Bronchial epithelial cell (primary cell): ENCODE data around the gene USP32. TPM values are rescaled to one million over a fixed set of nuclear protein-coding genes. Genes with fewer than 3 reads are reported as not detected.

Experiments used
- DNase-seq: peaks from one replicate; pipeline ENCODE4 v3.0.0-alpha.2; 2010; ENCODE audit warnings: low read depth
- FAIRE-seq: peaks from 2 replicates; lab custom pipeline; 2011; peaks lifted over from hg19 to GRCh38; lab: Jason Lieb, UNC
- H3K27me3 ChIP-seq: 2 replicates; pipeline ENCODE4 v1.5.1; 2011; ENCODE audit warnings: low read length; ENCODE audit not compliant: control insufficient read depth, insufficient read depth
- H3K36me3 ChIP-seq: 2 replicates; pipeline ENCODE4 v1.5.1; 2011; ENCODE audit warnings: low read length; ENCODE audit not compliant: control insufficient read depth, insufficient read depth
- H3K4me3 ChIP-seq: 2 replicates; pipeline ENCODE4 v1.5.1; 2011; ENCODE audit warnings: mild to moderate bottlenecking, low read depth, low read length, control low read depth
- CTCF ChIP-seq: IDR thresholded peaks from 2 replicates; pipeline ENCODE4 v1.5.1; 2011; ENCODE audit warnings: mild to moderate bottlenecking, moderate library complexity, low read length, control low read depth, inconsistent platforms; ENCODE audit not compliant: insufficient read depth, severe bottlenecking
- total RNA-seq: library from RNA; depleted of rRNA; stranded (reverse); fragments of >200 nt; gene quantifications from 2 replicates; pipeline ENCODE4 v1.2.1, GENCODE V29; 2014

The USP32 gene
- total RNA-seq, 1 donor from 2014 or later, result 35.8 TPM

GRCh38 chr17:60135151-60135950 is 256.6 kb downstream of the USP32 start:
- TF ChIP-seq CTCF, result no peak

GRCh38 chr17:60134396-60135150 is 257.4 kb downstream of the USP32 start:
- no peak for TF ChIP-seq CTCF
- peaks cover 17% of the 10 kb centered on the region for H3K27me3 ChIP-seq
- FAIRE-seq (no peak), DNase-seq (no peak)
- no peaks in the 10 kb centered on the region for H3K36me3 ChIP-seq
- H3K4me3 ChIP-seq, result peak overlapping the region; percentile 83

More at GRCh38 chr17:60135151-60135950, 256.6 kb downstream of the USP32 start:
- no peak for FAIRE-seq
- Histone ChIP-seq H3K36me3 (no peaks in the 10 kb centered on the region), H3K27me3 (peaks cover 22% of the 10 kb centered on the region), H3K4me3 (peak overlapping the region; percentile 83)
- DNase-seq, result peak; percentile 83

DNA sequence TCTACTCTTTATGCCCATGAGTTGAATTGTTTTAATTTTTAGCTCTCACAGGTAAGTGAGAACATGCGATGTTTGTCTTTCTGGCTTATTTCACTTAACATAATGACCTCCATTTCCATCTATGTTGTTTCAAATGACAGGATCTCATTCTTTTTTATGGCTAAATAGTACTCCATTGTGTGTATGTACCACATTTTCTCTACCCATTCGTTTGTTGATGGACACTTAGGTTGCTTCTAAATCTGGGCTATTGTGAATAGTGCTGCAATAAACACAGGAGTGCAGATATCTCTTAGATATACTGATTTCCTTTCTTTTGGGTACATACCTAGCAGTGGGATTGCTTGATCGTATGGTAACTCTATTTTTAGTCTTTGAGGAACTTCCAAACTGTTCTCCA is 261.5 kb downstream of the USP32 start:
- FAIRE-seq, result no peak
- no peak for TF ChIP-seq CTCF
- Histone ChIP-seq H3K27me3 (no peaks in the 10 kb centered on the region), H3K4me3 (no peak overlapping the region), H3K36me3 (no peaks in the 10 kb centered on the region)
- DNase-seq, result no peak

DNA sequence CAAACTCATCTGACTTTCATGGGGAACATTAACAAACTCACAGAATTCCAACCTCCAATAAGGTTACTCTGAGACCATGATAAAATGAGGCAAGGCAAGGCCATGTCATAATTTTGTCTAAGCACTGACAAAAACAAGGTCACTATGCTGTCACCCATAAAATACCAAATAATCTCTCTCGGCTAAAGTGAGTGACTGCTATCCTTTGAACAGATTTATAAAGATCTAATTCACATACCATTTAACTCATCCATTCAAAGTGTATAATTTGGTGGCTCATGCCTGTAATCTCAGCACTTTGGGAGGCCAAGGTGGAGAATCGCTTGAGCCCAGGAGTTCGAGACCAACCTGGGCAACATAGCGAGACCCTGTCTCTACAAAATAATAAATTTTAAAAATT is 262.8 kb downstream of the USP32 start:
- H3K36me3 ChIP-seq, result no peaks in the 10 kb centered on the region
- no peak for FAIRE-seq

More for the DNA sequence above, 262.8 kb downstream of the USP32 start:
- TF ChIP-seq CTCF, result no peak
- H3K27me3 ChIP-seq, result no peaks in the 10 kb centered on the region
- H3K4me3 ChIP-seq, result no peak overlapping the region
- DNase-seq, result no peak

Other genes with a start within 250 kb of the USP32 start
- not detected in 2 replicates for gene CA4, start 242.2 kb downstream of the USP32 start, total RNA-seq
- gene CHCT1, start 30.4 kb upstream of the USP32 start, total RNA-seq, result not detected in 2 replicates
- gene APPBP2, start 134.1 kb upstream of the USP32 start, total RNA-seq, result 15.5 and 17.3 TPM in 2 replicates
- gene PPM1D, start 208.1 kb upstream of the USP32 start, total RNA-seq, result 3.2 and 3.8 TPM in 2 replicates